Activated CD4-positive, alpha-beta T cell treated with anti-CD3 and anti-CD28 coated beads, Interleukin-2, Interleukin-6, amounts not matched to agents 100 ng/mL and 50 ng/mL, durations not matched to agents 16 hours and 8 hours (primary cell): ENCODE results near the gene CALR.
"Not testable (repeated sequence)": the region's sequence is repeated elsewhere in the genome, so short reads cannot be mapped to it uniquely, and the experiment has no call there.

Experiments used
- DNase-seq: peaks from one replicate; pipeline ENCODE4 v3.0.0-alpha.2; 2020

CALR gene

GRCh38 chr19:12937927-12938778 lies at the start of gene CALR:
CALR (plus strand) TSS chr19:12938609; CDS start chr19:12938680, 71 bp downstream.
- peak; percentile 100 for DNase-seq

GRCh38 chr19:12890299-12890786 lies 48.1 kb upstream of the CALR start:
- not testable (repeated sequence) for DNase-seq

- DNase-seq: peak; percentile 99
Measured at GRCh38 chr19:12890787-12891552, 47.4 kb upstream of the CALR start, which contains the start of gene GCDH. GCDH (plus strand) TSS chr19:12891160; CDS start chr19:12891305, 145 bp downstream.

- DNase-seq: peak; percentile 11
Measured at GRCh38 chr19:12891553-12892021, 46.8 kb upstream of the CALR start.

GRCh38 chr19:12893582-12893981 lies 44.8 kb upstream of the CALR start:
- DNase-seq: no peak

GRCh38 chr19:12896460-12896859 lies 41.9 kb upstream of the CALR start:
- DNase-seq: no peak

- DNase-seq: peak; percentile 72
Measured at GRCh38 chr19:12899891-12900518, 38.4 kb upstream of the CALR start.

- DNase-seq: no peak
Measured at GRCh38 chr19:12907166-12907565, 31.2 kb upstream of the CALR start.

GRCh38 chr19:12912571-12912970 lies 25.8 kb upstream of the CALR start:
- DNase-seq: no peak

GRCh38 chr19:12913011-12913561 lies 25.3 kb upstream of the CALR start:
- DNase-seq: no peak

- peak; percentile 62 for DNase-seq
Measured at GRCh38 chr19:12913851-12914690, 24.3 kb upstream of the CALR start.

- DNase-seq: not testable (repeated sequence)
Measured at GRCh38 chr19:12915860-12916259, 22.5 kb upstream of the CALR start.

- no peak for DNase-seq
Measured at GRCh38 chr19:12918253-12918652, 20.2 kb upstream of the CALR start.

- no peak for DNase-seq
Measured at GRCh38 chr19:12921047-12921446, 17.4 kb upstream of the CALR start.

- no peak for DNase-seq
Measured at GRCh38 chr19:12922959-12923358, 15.4 kb upstream of the CALR start.

- DNase-seq: no peak
Measured at GRCh38 chr19:12924621-12925310, 13.6 kb upstream of the CALR start.

- no peak for DNase-seq
Measured at GRCh38 chr19:12930002-12930645, 8.3 kb upstream of the CALR start.

- no peak for DNase-seq
Measured at GRCh38 chr19:12932392-12933286, 5.8 kb upstream of the CALR start.

- DNase-seq: peak; percentile 96
Measured at GRCh38 chr19:12933287-12934072, 4.9 kb upstream of the CALR start, which contains the start of gene FARSA. FARSA (minus strand) TSS chr19:12933711; CDS start chr19:12933696, 15 bp downstream.
